Urinary bladder (tissue), 4 donors: ENCODE data around the gene GNB1L. TPM values are rescaled to one million over a fixed set of nuclear protein-coding genes. Genes with fewer than 3 reads are reported as not detected.
"Not testable (repeated sequence)": the region's sequence is repeated elsewhere in the genome, so short reads cannot be mapped to it uniquely, and the experiment has no call there.

ENCODE experiments used
- DNase-seq: peaks from one replicate; pipeline ENCODE4 v3.0.0-alpha.2; 2015; ENCODE audit errors: extremely low spot score
- H3K27ac ChIP-seq: one replicate; pipeline ENCODE4 v1.5.1; 2013; ENCODE audit warnings: low read depth, mild to moderate bottlenecking, moderate library complexity
- H3K36me3 ChIP-seq: one replicate; pipeline ENCODE4 v1.6.1; 2013; ENCODE audit warnings: mild to moderate bottlenecking, moderate library complexity; ENCODE audit not compliant: insufficient read depth
- H3K4me1 ChIP-seq: one replicate; pipeline ENCODE4 v1.6.1; 2013; ENCODE audit warnings: mild to moderate bottlenecking, moderate library complexity; ENCODE audit not compliant: insufficient read depth
- H3K4me3 ChIP-seq: one replicate; pipeline ENCODE4 v1.5.1; 2013; ENCODE audit warnings: low read depth, low read length
- WGBS: extraction: QIAGEN DNeasy Blood & Tissue Kit; methylation state at CpG from one replicate; pipeline ENCODE4 v1.1.7; 2013; 5-methylcytosine and 5-hydroxymethylcytosine counted together
- polyA plus RNA-seq: library from polyadenylated mRNA; stranded (reverse); fragments of 200-250 nt; gene quantifications from one replicate; pipeline ENCODE4 v1.2.3, GENCODE V29; 2013
- total RNA-seq: library from RNA; depleted of rRNA; stranded (reverse); fragments of >200 nt; gene quantifications from one replicate; pipeline ENCODE4 v1.2.3, GENCODE V29; 2014
- donor health status: healthy with polysubstance abuse.
- donor health status: healthy.

The GNB1L gene
- total and polyA plus RNA-seq, 2 donors = 3.4 to 8.5 TPM

DNA sequence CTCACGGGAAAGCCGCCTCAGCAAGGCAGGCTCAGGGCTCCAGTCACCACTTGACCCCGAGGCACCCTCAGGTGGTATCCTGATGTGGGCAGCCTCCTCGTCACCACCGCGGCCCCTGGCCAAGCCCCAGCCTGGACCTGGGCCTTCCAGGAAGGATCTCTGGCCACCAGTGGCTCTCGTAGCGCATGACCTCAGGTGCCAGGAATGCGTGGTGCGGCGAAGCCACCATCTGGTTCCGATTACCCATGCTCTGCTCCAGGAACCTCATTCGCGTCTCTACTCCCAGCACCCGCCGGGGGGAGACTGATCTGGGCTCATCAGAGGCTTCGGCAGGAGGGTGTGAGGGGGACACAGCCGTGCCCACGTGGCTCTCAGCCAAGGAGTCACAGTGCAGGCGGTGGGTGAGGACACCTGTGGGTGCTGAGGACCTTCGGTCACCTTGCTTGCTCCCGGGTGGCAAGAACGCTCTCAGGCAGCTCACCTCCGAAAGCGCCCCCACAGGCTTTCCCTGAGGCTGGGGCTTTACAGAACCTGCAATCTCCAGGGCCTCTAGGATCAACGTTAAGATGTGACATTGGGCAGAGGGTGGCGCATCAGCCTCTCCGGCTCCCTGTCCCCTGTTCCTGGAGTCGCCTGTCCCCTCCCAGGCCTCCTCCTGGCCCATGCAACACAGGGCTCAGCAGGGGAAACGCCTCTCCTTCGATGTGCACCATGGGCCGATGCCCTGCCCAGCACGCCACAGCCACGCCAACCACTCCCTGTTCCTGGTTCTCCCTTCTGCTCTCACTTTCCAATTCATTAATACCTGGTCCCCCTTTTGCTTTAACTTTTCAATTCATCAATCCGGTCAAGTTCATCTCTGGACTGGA lies 55.1 kb downstream of the GNB1L start:
- DNase-seq = no peak
- Histone ChIP-seq H3K36me3 (no peaks in the 10 kb centered on the region), H3K27ac (no peak overlapping the region), H3K4me1 (no peaks in the 10 kb centered on the region), H3K4me3 (no peak overlapping the region)
- 67% methylated on average over 35 of the region's 35 CpGs for WGBS

DNA sequence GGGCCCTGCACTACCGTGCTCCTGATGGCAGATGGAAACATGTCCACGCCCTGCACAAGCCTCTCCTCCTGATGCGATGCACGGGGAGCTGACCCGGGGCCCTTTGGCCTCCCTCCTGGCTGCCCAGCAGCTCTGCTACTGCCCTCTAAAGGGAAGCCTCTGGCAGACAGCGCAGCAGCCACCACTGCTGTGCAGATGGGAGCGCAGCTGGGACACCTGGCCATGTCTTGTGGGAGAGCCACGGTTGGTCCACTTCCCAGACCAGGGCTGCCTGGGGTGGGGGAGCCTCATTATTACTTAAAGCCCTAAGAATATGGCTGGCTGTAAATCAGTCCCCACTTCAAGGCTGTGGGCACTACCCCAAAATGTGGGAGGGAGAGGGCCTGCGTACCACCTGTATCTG lies 55.8 kb downstream of the GNB1L start:
- no peaks in the 10 kb centered on the region for H3K4me1 ChIP-seq
- no peak for DNase-seq
- H3K27ac ChIP-seq = no peak overlapping the region
- WGBS = 88% methylated on average over 9 of the region's 9 CpGs
- no peaks in the 10 kb centered on the region for H3K36me3 ChIP-seq
- no peak overlapping the region for H3K4me3 ChIP-seq

DNA sequence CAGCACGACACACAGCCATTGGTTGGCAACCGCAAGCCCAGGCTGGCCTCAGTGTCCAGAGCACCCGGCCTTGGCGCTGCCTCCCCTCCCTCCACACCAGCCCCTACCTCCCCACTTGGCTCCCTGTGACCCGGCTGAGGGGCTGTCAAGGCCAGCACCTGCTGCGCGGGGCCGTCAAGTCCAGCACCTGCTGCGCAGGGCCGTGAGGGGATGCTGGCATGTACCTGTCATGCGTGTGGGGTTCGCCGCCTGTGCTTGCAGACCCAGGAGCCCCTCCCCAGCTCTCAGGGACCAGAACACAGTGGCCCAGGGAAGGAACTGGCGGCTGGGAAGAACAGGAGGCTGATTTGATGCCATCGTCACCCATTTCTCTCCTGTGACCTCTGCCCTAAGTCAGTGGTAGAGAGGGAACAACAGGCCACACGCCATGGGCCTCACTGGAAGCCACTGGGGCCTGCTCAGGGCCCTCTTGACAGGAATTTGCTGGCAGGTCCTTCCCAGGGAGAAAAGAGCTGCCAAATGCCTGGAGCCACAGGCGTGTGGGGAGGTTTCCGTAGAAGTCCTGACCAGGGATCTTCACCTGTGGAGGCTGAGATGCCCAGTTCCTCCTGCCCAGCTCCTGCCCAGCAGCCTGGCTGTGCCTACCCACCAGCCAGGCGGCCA lies 56.5 kb downstream of the GNB1L start:
- H3K27ac ChIP-seq = no peak overlapping the region
- no peaks in the 10 kb centered on the region for H3K4me1 ChIP-seq
- no peak for DNase-seq
- 96% methylated on average over 19 of the region's 19 CpGs for WGBS
- H3K36me3 ChIP-seq = no peaks in the 10 kb centered on the region
- no peak overlapping the region for H3K4me3 ChIP-seq

DNA sequence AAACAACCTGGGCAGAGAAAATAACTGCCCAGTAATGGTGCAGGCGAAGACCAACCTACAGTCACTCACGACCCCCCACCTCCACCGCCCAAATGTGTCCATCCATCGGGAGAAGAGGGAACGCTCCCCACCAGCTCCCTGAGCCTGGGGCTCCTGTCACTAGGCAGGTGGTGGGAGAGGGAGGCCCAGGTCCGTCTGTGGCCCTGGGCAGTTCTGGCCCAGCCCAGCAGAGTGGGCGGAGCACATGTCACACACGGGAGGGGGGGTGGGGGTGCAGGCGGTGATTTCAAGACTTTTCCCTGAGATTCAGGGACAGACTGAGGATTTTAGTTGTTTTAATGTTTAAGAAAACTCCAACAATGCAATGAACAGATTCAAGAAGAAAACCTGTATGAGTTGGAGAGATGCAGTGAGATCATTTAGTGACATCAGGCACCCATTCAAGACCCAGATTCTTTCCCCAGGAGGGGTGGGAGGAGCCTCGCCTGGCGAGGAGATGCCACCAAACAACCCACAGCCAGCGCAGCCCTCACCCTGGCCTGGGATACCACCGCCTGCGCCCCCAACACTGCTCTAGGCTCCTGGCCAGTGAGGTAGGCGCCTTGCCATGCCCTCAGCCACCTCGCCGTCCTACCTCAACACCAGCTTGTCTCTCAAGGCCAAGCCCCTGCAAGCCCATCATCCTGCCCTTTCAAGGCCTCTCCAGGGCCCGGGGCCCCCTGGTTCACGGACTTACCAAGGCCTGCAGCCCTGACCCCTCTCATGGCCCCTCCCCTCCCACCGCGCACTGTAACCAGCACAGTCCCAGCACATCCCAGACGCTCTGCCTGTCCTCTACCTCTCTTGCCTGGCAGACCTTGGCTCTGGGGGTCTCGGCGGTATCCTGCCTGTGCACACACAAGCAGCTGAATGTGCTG lies 57.3 kb downstream of the GNB1L start:
- WGBS = 85% methylated on average over 24 of the region's 24 CpGs
- H3K27ac ChIP-seq = no peak overlapping the region
- no peaks in the 10 kb centered on the region for H3K4me1 ChIP-seq
- H3K36me3 ChIP-seq = no peaks in the 10 kb centered on the region
- DNase-seq = no peak
- H3K4me3 ChIP-seq = no peak overlapping the region

DNA sequence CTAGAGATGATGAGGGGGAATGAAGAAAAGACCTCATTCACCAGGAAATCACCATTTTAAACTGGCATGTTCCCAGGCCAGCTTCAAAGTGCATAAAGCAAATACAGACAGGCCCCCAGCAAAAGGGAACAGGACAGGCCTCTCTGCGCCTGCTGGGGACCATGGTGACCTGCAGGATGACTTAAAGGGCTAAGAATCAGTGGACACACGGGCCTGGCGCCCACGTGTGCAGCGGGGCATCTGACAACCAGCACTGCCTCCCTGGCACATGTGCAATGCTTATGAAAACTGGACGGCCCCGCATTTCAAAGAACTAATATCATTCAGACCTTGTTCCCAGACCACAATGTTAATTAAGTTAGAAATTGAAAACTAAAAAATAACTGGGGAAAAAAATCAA lies 58.5 kb downstream of the GNB1L start:
- Histone ChIP-seq H3K4me1 (no peaks in the 10 kb centered on the region), H3K27ac (no peak overlapping the region), H3K4me3 (no peak overlapping the region), H3K36me3 (no peaks in the 10 kb centered on the region)
- DNase-seq = no peak
- WGBS = 91% methylated on average over 7 of the region's 7 CpGs

DNA sequence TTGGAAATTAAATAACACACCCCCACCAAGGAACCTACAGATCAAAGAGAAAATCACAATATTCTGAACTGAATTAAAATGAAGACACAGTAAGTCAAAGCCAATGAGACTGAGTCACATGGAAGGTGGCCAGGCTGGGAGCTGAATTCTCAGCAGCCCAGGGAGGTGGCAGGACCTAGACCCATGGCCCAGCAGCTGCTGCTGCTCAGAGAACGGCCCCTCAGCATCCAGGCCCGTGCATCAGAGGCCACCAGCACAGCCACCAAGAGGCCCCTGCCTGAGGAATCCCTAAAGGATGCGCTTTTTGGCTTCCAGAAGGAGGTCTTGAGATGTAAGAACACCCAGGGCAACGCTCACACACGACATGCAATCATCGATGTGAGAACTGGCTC lies 59.1 kb downstream of the GNB1L start:
- no peak for DNase-seq
- Histone ChIP-seq H3K4me1 (no peaks in the 10 kb centered on the region), H3K27ac (no peak overlapping the region), H3K4me3 (no peak overlapping the region), H3K36me3 (no peaks in the 10 kb centered on the region)
- 83% methylated on average over 6 of the region's 6 CpGs for WGBS

DNA sequence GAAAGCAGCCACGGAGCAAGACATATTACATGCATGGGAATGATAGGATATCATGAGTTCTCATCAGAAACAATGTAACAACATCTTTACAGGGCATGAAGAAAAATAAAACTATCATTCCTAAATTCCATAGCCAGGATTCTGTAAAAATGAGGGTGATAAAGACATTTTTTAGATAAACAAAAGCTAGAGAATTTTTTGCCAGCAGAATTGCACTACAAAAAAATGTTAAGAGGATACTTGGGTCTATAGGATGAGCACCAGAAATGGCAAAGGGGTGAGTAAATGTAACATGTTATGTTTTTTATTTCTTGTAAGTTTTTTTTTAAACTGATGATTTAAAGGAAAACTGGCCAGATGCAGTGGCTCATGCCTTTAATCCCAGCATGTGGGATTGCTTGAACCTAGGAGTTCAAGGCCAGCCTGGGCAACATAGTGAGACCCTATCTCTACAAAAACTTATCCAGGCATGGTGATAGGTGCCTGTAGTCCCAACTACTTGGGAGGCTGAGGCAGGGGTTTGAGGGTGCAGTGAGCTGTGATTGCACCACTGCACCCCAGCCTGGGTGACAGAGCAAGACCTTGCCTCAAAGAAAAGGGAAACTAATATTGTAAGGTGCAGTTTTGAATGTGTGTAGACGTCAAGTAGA lies 60.9 kb downstream of the GNB1L start:
- DNase-seq = no peak
- no peak overlapping the region for H3K4me3 ChIP-seq
- no peaks in the 10 kb centered on the region for H3K36me3 ChIP-seq
- H3K4me1 ChIP-seq = no peaks in the 10 kb centered on the region
- 80% methylated on average over 2 of the region's 2 CpGs for WGBS
- no peak overlapping the region for H3K27ac ChIP-seq

DNA sequence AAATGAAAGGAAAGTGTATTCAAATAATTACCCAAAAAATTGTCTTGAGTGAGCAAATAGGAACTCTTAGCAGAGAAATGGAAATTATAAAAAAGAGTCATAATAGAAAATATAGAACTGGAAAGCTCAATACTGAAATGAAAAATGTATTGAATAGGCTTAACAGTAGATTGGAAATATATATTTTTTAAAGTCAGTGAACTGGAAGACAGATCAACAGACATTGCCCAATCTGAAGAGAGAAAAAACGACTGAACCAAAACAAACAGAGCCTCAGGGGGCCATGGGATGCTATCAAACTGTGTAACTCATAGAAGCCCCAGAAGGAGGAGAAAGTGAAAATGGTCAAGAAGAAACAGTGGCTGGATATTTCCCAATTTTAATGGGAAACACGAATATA lies 61.5 kb downstream of the GNB1L start:
- WGBS = 74% methylated on average over 2 of the region's 2 CpGs
- Histone ChIP-seq H3K36me3 (no peaks in the 10 kb centered on the region), H3K4me3 (no peak overlapping the region), H3K4me1 (no peaks in the 10 kb centered on the region), H3K27ac (no peak overlapping the region)
- DNase-seq = no peak

DNA sequence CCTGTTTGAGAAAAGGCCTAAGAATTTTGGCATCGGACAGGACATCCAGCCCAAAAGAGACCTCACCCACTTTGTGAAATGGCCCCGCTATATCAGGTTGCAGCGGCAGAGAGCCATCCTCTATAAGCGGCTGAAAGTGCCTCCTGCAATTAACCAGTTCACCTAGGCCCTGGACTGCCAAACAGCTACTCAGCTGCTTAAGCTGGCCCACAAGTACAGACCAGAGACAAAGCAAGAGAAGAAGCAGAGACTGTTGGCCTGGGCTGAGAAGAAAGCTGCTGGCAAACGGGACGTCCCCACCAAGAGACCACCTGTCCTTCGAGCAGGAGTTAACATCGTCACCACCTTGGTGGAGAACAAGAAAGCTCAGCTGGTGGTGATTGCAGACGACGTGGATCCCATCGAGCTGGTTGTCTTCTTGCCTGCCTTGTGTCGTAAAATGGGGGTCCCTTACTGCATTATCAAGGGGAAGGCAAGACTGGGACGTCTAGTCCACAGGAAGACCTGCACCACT lies 62.2 kb downstream of the GNB1L start:
- not testable (repeated sequence) for DNase-seq, H3K27ac ChIP-seq, H3K4me3 ChIP-seq, H3K36me3 ChIP-seq, H3K4me1 ChIP-seq
- 93% methylated on average over 13 of the region's 13 CpGs for WGBS

DNA sequence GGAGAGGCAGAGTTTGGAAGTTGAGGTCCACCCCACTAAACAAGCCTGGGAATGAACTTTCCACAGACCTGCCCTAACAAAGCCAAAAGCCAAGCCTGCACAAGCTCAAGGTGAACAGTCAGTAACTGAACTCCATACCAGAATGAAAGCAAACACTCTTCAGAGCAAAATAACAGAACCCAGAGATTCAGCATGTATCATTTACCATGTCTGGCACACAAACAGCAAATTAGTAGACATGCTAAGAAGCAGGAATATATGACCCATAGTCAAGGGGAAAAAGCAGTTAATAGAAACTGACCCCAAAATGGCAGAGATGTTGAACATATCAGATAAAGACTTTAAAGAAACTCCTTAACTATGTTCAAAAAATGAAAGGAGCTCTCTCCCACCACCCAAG lies 62.8 kb downstream of the GNB1L start:
- Histone ChIP-seq H3K4me3 (no peak overlapping the region), H3K27ac (no peak overlapping the region), H3K4me1 (no peaks in the 10 kb centered on the region), H3K36me3 (no peaks in the 10 kb centered on the region)
- DNase-seq = no peak

DNA sequence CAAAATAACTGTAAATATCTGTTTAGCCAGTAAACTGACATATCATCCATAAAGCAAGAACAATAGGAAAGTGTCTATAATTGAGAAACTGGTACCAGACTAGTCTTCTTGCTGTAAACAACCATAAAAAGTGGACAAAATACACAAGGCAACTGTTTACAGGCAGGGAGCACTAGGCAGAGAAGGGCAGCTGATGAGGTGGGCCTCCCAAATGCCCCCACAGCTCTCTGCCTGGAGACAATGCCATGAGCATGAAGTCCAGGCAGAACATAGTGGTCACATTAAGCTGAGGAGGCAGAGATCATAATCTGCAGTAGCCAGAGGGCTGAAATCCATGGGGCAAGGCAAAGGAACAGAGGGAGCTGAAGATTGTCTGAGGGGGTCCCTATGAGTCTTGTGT lies 63.4 kb downstream of the GNB1L start:
- no peak overlapping the region for H3K27ac ChIP-seq
- no peaks in the 10 kb centered on the region for H3K36me3 ChIP-seq
- DNase-seq = no peak
- H3K4me3 ChIP-seq = no peak overlapping the region
- no peaks in the 10 kb centered on the region for H3K4me1 ChIP-seq

DNA sequence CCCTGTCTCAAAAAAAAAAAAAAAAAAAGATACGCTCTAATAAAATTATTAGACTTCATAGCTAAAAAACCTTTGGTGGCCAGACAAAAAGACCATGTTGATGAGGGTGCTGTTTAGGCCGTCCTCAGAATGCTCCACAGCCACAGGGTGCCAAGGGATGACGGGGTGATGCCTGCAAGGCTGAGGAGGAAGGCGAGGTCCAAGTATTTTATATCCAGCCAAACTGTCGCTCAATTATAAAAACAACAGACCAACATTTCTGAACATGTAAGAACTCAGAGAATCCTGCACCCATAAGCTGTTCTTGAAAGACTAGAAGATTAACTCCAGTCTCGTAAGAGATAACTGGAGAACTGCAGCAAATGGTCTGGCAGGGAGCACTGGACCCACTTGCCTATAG lies 64.8 kb downstream of the GNB1L start:
- Histone ChIP-seq H3K4me1 (no peaks in the 10 kb centered on the region), H3K4me3 (no peak overlapping the region), H3K36me3 (no peaks in the 10 kb centered on the region), H3K27ac (no peak overlapping the region)
- DNase-seq = no peak
- WGBS = 99% methylated on average over 6 of the region's 6 CpGs

DNA sequence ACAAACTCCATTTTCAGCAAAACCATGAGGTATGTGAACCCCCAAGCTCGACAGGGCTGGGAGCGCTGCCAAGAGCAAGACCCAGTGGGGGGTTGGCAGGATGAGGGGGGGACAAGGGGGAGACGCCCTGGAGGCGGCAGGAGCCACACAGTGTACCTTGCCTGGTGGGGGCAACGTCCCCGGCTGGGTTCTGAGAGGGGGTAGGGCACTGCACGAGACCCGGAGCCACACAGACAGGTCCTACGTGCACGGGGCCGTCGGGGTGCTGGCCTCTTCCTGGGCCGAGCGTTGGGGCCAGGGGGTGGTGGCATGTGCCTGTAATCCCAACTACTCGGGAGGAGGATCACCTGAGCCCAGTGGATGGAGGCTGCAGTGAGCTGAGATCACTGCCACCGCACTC lies 65.3 kb downstream of the GNB1L start:
- H3K27ac ChIP-seq = no peak overlapping the region
- H3K36me3 ChIP-seq = no peaks in the 10 kb centered on the region
- no peaks in the 10 kb centered on the region for H3K4me1 ChIP-seq
- H3K4me3 ChIP-seq = no peak overlapping the region
- DNase-seq = no peak
- WGBS = 91% methylated on average over 16 of the region's 16 CpGs
